Thyroid gland (tissue), 4 donors: ENCODE results near the gene NOS1AP.

Source experiments
- POLR2A ChIP-seq, 2 donors: fragments of 450-650 bp; IDR thresholded peaks; one replicate each; pipeline ENCODE4 v1.6.1; 2017; ENCODE audit warnings: antibody characterized with exemption in 2 of 2, mild to moderate bottlenecking in 2 of 2, moderate library complexity in 1 of 2
- TF ChIP-seq, protein P1 (sequence below), 6 experiments: fragments of 200-600 bp in 3 of 6; fragments of 450-650 bp in 3 of 6; sonication (generic) in 3 of 6; IDR thresholded peaks; one replicate each; pipeline ENCODE4 v1.5.1; 2016 to 2019; ENCODE audit warnings: antibody characterized with exemption in 6 of 6, mild to moderate bottlenecking in 2 of 6, inconsistent platforms in 1 of 6, moderate library complexity in 1 of 6

DNA sequence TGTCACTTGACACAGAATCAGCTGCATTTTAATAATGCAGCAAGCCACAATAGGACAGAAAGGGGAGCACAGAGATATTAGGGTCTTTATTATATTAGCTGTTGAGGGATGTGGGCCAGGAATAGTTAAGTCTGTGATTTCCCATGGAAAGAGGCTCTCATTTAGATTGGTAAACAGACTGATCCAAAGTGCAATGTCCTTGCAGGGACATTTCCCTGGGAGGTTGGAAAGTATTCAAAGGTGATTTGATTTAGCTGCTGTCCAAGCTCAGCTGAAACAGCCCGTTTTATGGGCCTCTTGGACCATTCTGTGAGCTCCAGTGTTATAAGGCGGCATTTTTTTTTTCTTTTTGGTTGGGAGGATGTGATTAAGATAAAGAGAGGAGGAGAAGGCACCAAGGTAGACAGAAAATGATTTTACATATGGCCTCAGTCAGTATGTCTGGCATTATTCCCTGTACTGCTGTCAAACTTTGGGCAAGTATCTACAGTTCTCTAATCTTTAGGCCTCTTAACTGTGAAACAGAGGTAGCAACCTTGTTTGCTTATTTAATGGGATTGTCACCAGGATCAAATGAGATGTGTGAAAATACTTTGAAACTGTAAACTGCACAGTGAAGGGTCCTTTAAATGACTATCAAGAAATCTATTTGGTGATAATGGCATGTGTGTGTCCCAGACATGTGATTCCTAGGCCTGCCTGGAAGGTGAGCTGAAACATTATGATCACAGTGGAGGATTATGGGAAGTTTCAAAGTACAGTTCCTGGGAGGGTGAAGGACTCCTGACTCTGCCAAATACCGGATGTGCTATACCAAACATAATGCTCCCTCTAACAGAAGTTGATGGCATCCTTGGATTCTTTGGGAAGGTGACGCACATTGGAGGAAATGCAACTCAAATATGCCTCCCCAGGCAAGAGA lies 62.2 kb downstream of the NOS1AP start:
- TF ChIP-seq, protein P1, sequence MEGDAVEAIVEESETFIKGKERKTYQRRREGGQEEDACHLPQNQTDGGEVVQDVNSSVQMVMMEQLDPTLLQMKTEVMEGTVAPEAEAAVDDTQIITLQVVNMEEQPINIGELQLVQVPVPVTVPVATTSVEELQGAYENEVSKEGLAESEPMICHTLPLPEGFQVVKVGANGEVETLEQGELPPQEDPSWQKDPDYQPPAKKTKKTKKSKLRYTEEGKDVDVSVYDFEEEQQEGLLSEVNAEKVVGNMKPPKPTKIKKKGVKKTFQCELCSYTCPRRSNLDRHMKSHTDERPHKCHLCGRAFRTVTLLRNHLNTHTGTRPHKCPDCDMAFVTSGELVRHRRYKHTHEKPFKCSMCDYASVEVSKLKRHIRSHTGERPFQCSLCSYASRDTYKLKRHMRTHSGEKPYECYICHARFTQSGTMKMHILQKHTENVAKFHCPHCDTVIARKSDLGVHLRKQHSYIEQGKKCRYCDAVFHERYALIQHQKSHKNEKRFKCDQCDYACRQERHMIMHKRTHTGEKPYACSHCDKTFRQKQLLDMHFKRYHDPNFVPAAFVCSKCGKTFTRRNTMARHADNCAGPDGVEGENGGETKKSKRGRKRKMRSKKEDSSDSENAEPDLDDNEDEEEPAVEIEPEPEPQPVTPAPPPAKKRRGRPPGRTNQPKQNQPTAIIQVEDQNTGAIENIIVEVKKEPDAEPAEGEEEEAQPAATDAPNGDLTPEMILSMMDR (IDR thresholded peaks at IDR 0.05): no peak
- TF ChIP-seq POLR2A (IDR thresholded peaks at IDR 0.05): no peak
